OCI-LY1 (cell line): ENCODE data around the gene PTF1A.

Source experiments
- EZH2 ChIP-seq: fragments of 200-600 bp; sonication (generic), shearing (Covaris generic); IDR thresholded peaks from 2 replicates; pipeline ENCODE4 v1.8.0; 2017; ENCODE audit warnings: borderline replicate concordance, mixed run types, mild to moderate bottlenecking, antibody characterized with exemption, low read length, moderate library complexity, mixed read lengths
- TF ChIP-seq, protein P1 (sequence below): fragments of 200-600 bp; sonication (generic), shearing (Covaris generic); IDR thresholded peaks from 2 replicates; pipeline ENCODE4 v1.5.1; 2017; ENCODE audit warnings: mild to moderate bottlenecking, antibody characterized with exemption, low read length, moderate library complexity, mixed read lengths

DNA sequence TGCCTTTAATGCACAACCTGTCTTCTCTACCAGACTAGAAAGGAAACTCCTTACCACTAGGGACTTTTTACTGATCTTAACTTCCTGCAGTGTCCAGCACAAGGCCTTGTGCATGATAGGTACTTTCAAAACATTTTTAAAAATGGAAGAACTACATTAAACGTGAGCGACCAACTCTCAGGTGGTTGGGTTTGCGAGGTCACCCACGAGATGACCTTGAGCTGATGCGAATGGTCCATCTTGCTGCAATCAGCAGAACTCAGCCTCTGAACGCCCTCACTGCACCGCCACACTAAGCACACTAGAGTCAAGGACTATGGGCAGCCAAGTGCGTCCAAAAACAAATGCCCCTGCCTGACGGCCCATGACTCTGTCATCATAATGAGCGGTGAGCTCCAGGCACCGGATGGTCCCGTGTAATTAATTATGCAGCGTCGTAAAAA, 34.9 kb upstream of the PTF1A start:
- TF ChIP-seq, protein P1, sequence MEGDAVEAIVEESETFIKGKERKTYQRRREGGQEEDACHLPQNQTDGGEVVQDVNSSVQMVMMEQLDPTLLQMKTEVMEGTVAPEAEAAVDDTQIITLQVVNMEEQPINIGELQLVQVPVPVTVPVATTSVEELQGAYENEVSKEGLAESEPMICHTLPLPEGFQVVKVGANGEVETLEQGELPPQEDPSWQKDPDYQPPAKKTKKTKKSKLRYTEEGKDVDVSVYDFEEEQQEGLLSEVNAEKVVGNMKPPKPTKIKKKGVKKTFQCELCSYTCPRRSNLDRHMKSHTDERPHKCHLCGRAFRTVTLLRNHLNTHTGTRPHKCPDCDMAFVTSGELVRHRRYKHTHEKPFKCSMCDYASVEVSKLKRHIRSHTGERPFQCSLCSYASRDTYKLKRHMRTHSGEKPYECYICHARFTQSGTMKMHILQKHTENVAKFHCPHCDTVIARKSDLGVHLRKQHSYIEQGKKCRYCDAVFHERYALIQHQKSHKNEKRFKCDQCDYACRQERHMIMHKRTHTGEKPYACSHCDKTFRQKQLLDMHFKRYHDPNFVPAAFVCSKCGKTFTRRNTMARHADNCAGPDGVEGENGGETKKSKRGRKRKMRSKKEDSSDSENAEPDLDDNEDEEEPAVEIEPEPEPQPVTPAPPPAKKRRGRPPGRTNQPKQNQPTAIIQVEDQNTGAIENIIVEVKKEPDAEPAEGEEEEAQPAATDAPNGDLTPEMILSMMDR = no peak
- TF ChIP-seq EZH2 = no peak
